Measurements from ENCODE around the gene ALPP. TPM values are rescaled to one million over a fixed set of nuclear protein-coding genes. Genes with fewer than 3 reads are reported as not detected.
"Not testable (repeated sequence)": the region's sequence is repeated elsewhere in the genome, so short reads cannot be mapped to it uniquely, and the experiment has no call there.

Gene ALPP
- total RNA-seq, 1 donor from 2014 or later = 6.0 TPM

GRCh38 chr2:232382331-232383225 is 4.0 kb downstream of the ALPP start:
- ATAC-seq = no peak
- TF ChIP-seq CTCF (IDR thresholded peaks at IDR 0.05) = no peak
- Histone ChIP-seq H3K9me3 (no peaks in the 10 kb centered on the region), H3K4me3 (no peak overlapping the region), H3K36me3 (no peaks in the 10 kb centered on the region), H3K27ac (no peak overlapping the region), H3K27me3 (ENCODE audit: low read depth) (peaks cover 41% of the 10 kb centered on the region), H3K4me1 (no peaks in the 10 kb centered on the region)
- intact Hi-C loops (cut with DNase I) = no loop called here
- peak; percentile 30 for DNase-seq

- intact Hi-C loops (cut with DNase I) = no loop called here
- no peak for DNase-seq
- ATAC-seq = no peak
- Histone ChIP-seq H3K27ac (no peak overlapping the region), H3K36me3 (no peaks in the 10 kb centered on the region), H3K4me1 (peaks cover 4% of the 10 kb centered on the region), H3K27me3 (ENCODE audit: low read depth) (peaks cover 59% of the 10 kb centered on the region), H3K9me3 (no peaks in the 10 kb centered on the region), H3K4me3 (no peak overlapping the region)
- TF ChIP-seq CTCF (IDR thresholded peaks at IDR 0.05) = no peak
These were observed 5.9 kb downstream of the ALPP start for GRCh38 chr2:232384466-232384865.

- H3K9me3 ChIP-seq; H3K4me1 ChIP-seq; intact Hi-C loops (cut with DNase I); ATAC-seq; H3K36me3 ChIP-seq; DNase-seq: not testable (repeated sequence)
- H3K4me3 ChIP-seq = peak overlapping the region; percentile 17
- H3K27me3 ChIP-seq (ENCODE audit: low read depth) = peaks cover 64% of the 10 kb centered on the region
- peak overlapping the region; percentile 46 for H3K27ac ChIP-seq
These were observed 6.5 kb downstream of the ALPP start for GRCh38 chr2:232385058-232385457.

DNA sequence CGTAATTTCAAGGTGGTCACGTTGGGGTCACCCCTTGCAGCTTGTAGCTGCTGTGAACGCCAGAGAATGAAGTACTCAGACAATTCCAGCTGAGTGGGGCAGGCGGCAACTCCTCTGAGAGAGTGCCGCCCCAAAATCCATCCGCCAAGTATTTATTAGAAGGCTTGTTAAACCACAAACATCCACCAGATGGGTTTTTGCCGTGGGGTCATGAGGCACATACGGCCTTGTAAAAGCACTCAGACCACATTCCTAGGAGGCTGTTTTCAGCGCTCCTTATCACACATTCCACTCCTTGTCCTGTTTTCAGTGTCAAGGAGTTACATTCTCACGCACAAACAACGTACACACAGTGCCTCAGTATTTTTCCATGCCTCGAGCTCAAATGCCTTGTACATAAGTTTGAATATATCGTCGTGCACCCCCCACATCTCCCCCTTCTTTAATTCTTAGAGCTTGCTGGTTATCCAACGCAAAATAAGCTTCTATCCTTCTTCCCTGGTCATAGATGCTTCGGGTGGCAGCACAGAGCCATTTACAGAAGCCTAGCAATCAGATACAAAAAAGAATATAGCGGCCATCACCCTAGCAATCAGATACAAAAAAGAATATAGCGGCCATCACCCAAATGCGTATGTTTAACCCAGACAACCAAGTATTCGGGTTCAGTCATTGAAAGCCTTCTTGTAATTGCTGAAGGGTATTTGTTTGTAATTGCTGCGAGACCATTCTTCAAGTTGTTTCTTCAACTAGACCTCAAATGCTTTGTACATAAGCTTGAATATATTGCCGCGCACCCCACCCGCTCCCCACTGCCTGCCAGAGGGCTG is 7.3 kb downstream of the ALPP start:
- Histone ChIP-seq H3K4me3 (peak overlapping the region; percentile 39), H3K4me1 (peaks cover 4% of the 10 kb centered on the region), H3K27ac (peak overlapping the region; percentile 75), H3K9me3 (no peaks in the 10 kb centered on the region), H3K27me3 (ENCODE audit: low read depth) (peaks cover 69% of the 10 kb centered on the region), H3K36me3 (no peaks in the 10 kb centered on the region)
- no peak for TF ChIP-seq CTCF (IDR thresholded peaks at IDR 0.05)
- ATAC-seq = peak; percentile 75 to 83
- intact Hi-C loops (cut with DNase I) = no loop called here
- peak; percentile 64 for DNase-seq

GRCh38 chr2:232386490-232386739 is 7.9 kb downstream of the ALPP start:
- H3K9me3 ChIP-seq = no peaks in the 10 kb centered on the region
- no peak for TF ChIP-seq CTCF (IDR thresholded peaks at IDR 0.05)
- H3K27me3 ChIP-seq (ENCODE audit: low read depth) = peaks cover 71% of the 10 kb centered on the region
- ATAC-seq = no peak
- peak overlapping the region; percentile 75 for H3K27ac ChIP-seq
- H3K36me3 ChIP-seq = no peaks in the 10 kb centered on the region
- H3K4me3 ChIP-seq = peak overlapping the region; percentile 39
- H3K4me1 ChIP-seq = peaks cover 4% of the 10 kb centered on the region
- peak; percentile 64 for DNase-seq
- intact Hi-C loops (cut with DNase I) = no loop called here
